Glutamatergic neuron (in vitro differentiated cells): ENCODE measurements around the gene ZBTB7C. TPM values are rescaled to one million over a fixed set of nuclear protein-coding genes. Genes with fewer than 3 reads are reported as not detected.

ENCODE experiments used
- DNase-seq: peaks from one replicate; pipeline ENCODE4 v3.0.0; 2022
- H3K27ac Mint-ChIP-seq: one replicate; pipeline ENCODE4 v1.8.0; 2020; ENCODE audit warnings: mild to moderate bottlenecking, mixed read lengths, inconsistent platforms; ENCODE audit not compliant: unreplicated experiment
- H3K27me3 Mint-ChIP-seq: one replicate; pipeline ENCODE4 v1.8.0; 2020; ENCODE audit warnings: mild to moderate bottlenecking, moderate library complexity, mixed read lengths, inconsistent platforms; ENCODE audit not compliant: unreplicated experiment
- H3K36me3 Mint-ChIP-seq: one replicate; pipeline ENCODE4 v1.8.0; 2020; ENCODE audit warnings: mild to moderate bottlenecking, mixed read lengths, inconsistent platforms; ENCODE audit not compliant: unreplicated experiment
- H3K4me1 Mint-ChIP-seq: one replicate; pipeline ENCODE4 v1.8.0; 2020; ENCODE audit warnings: mild to moderate bottlenecking, low read depth, mixed read lengths, inconsistent platforms; ENCODE audit not compliant: unreplicated experiment
- H3K4me3 Mint-ChIP-seq: one replicate; pipeline ENCODE4 v1.8.0; 2020; ENCODE audit warnings: mild to moderate bottlenecking, mixed read lengths, inconsistent platforms; ENCODE audit not compliant: unreplicated experiment
- H3K9me3 Mint-ChIP-seq: one replicate; pipeline ENCODE4 v1.8.0; 2020; ENCODE audit warnings: mild to moderate bottlenecking, moderate library complexity, mixed read lengths, inconsistent platforms; ENCODE audit not compliant: unreplicated experiment
- CTCF ChIP-seq: fragments of 200-600 bp; sonication (generic); IDR thresholded peaks from one replicate; pipeline ENCODE4 v1.5.0; 2021; ENCODE audit not compliant: partially characterized antibody, unreplicated experiment
- total RNA-seq: library from RNA; stranded (reverse); fragmentation: NEBNext Ultra II Directional; extraction: Animal tissue kit (Norgen Biotek cat#: 25700); gene quantifications from one replicate; pipeline ENCODE4 v1.2.1, GENCODE V29; 2021; ENCODE audit not compliant: unreplicated experiment

ZBTB7C gene
- total RNA-seq, 1 donor from 2014 or later, result 10.6 TPM

- TF ChIP-seq CTCF, result no peak
- Mint-ChIP-seq H3K4me1 (peaks cover 12% of the 10 kb centered on the region), H3K9me3 (peaks cover 7% of the 10 kb centered on the region), H3K27ac (no peak overlapping the region), H3K4me3 (no peak overlapping the region), H3K27me3 (peaks cover 8% of the 10 kb centered on the region), H3K36me3 (peaks cover 5% of the 10 kb centered on the region)
- DNase-seq, result no peak
These were observed 190.0 kb downstream of the ZBTB7C start for GRCh38 chr18:48219037-48219809.

- Mint-ChIP-seq H3K27me3 (peaks cover 10% of the 10 kb centered on the region), H3K4me1 (peaks cover 12% of the 10 kb centered on the region), H3K36me3 (peaks cover 9% of the 10 kb centered on the region), H3K4me3 (no peak overlapping the region), H3K9me3 (peaks cover 9% of the 10 kb centered on the region), H3K27ac (no peak overlapping the region)
- DNase-seq, result no peak
- TF ChIP-seq CTCF, result no peak
These were observed 190.7 kb downstream of the ZBTB7C start for GRCh38 chr18:48218285-48219022.

GRCh38 chr18:48217258-48218250 lies 191.6 kb downstream of the ZBTB7C start:
- Mint-ChIP-seq H3K9me3 (peaks cover 9% of the 10 kb centered on the region), H3K27ac (no peak overlapping the region), H3K4me3 (no peak overlapping the region), H3K4me1 (peaks cover 12% of the 10 kb centered on the region), H3K36me3 (peaks cover 11% of the 10 kb centered on the region), H3K27me3 (peaks cover 7% of the 10 kb centered on the region)
- TF ChIP-seq CTCF, result no peak
- no peak for DNase-seq

GRCh38 chr18:48216639-48217257 lies 192.4 kb downstream of the ZBTB7C start:
- Mint-ChIP-seq H3K27ac (no peak overlapping the region), H3K9me3 (peaks cover 9% of the 10 kb centered on the region), H3K4me3 (no peak overlapping the region)

More at GRCh38 chr18:48216639-48217257, 192.4 kb downstream of the ZBTB7C start:
- no peak for DNase-seq
- H3K4me1 Mint-ChIP-seq, result peaks cover 12% of the 10 kb centered on the region
- H3K27me3 Mint-ChIP-seq, result peaks cover 7% of the 10 kb centered on the region
- TF ChIP-seq CTCF, result no peak
- H3K36me3 Mint-ChIP-seq, result peaks cover 11% of the 10 kb centered on the region
